HCT116 (cell line): ENCODE data around the gene FGFRL1. TPM values are rescaled to one million over a fixed set of nuclear protein-coding genes. Genes with fewer than 3 reads are reported as not detected.

Experiments used
- ATAC-seq: fragments of 200-7000 bp; cut with Tn5 transposase; 2 replicates; pipeline ENCODE4 v1.9.1; 2020; ENCODE audit warnings: mild to moderate bottlenecking, moderate library complexity
- BruUV-seq: library from RNA; stranded (reverse); fragments of 400-500 nt; replicated peaks from 2 replicates; lab custom pipeline; 2021; lab: Mats Ljungman, UMichigan
- CTCF ChIA-PET: fragments of 300-600 bp; sonication (Branson Sonifier 250); formaldehyde crosslinking; loops from one replicate; lab custom pipeline; 2021; ENCODE audit warnings: antibody characterized with exemption; lab: Charles Lee
- POLR2A ChIA-PET: fragments of 300-600, 350-600 bp; sonication (Branson Sonifier 250); formaldehyde crosslinking; loops from one replicate; lab custom pipeline; 2021; ENCODE audit warnings: antibody characterized with exemption; lab: Charles Lee
- RAD21 ChIA-PET, 2 experiments: fragments of 300-600 bp; sonication (Branson Sonifier 250); formaldehyde crosslinking; loops; one replicate each; lab custom pipeline; 2023; ENCODE audit warnings: low total read pairs in 2 of 2; ENCODE audit not compliant: uncharacterized antibody in 2 of 2, unreplicated experiment in 2 of 2, low non-redundant PET in 1 of 2; lab: Charles Lee
- DNase-seq: peaks from one replicate; pipeline ENCODE4 v3.0.0-alpha.2; 2010; ENCODE audit warnings: low read depth, low spot score
- H2AFZ ChIP-seq: fragments of 200-600 bp; shearing (Covaris generic), sonication (generic); 2 replicates; pipeline ENCODE4 v1.6.1; 2017; ENCODE audit warnings: low read depth, mixed run types, mixed read lengths, antibody characterized with exemption, low read length; ENCODE audit not compliant: poor library complexity, severe bottlenecking
- H3K27ac ChIP-seq: 2 replicates; pipeline ENCODE4 v1.5.1; 2012; ENCODE audit warnings: low read depth, low read length
- H3K27me3 ChIP-seq: fragments of 200-600 bp; sonication (generic); 2 replicates; pipeline ENCODE4 v1.6.1; 2016; ENCODE audit warnings: mixed run types, low read length, mixed read lengths; ENCODE audit not compliant: insufficient read depth
- H3K36me3 ChIP-seq, 2 experiments: fragments of 200-500 bp in 1 of 2; fragments of 200-600 bp in 1 of 2; sonication (Bioruptor generic) in 1 of 2; sonication (generic) in 1 of 2; 2 replicates each; pipeline versions ENCODE4 v1.5.1 to v1.6.1; 2014 to 2016; ENCODE audit warnings: low read length in 2 of 2, inconsistent platforms in 1 of 2, mixed read lengths in 1 of 2, mixed run types in 1 of 2; ENCODE audit not compliant: insufficient read depth in 2 of 2, control insufficient read depth in 1 of 2
- H3K4me1 ChIP-seq, 2 experiments: fragments of 200-600 bp in 1 of 2; sonication (generic) in 1 of 2; 2 replicates each; pipeline versions ENCODE4 v1.5.1 to v1.6.1; 2012 to 2017; ENCODE audit warnings: low read length in 2 of 2, inconsistent platforms in 1 of 2, mild to moderate bottlenecking in 1 of 2, mixed read lengths in 1 of 2, mixed run types in 1 of 2, moderate library complexity in 1 of 2; ENCODE audit not compliant: insufficient read depth in 2 of 2, control insufficient read depth in 1 of 2
- H3K4me2 ChIP-seq: fragments of 200-600 bp; sonication (generic); 2 replicates; pipeline ENCODE4 v1.6.1; 2017; ENCODE audit warnings: mixed run types, low read length, mixed read lengths
- H3K4me3 ChIP-seq, 2 experiments: fragments of 200-600 bp in 1 of 2; sonication (generic) in 1 of 2; replicated peaks in 1 of 2; 2 replicates each; pipeline ENCODE4 v1.5.1; 2011 to 2016; ENCODE audit warnings: low read length in 2 of 2, control low read depth in 1 of 2, low read depth in 1 of 2, mild to moderate bottlenecking in 1 of 2, mixed read lengths in 1 of 2, mixed run types in 1 of 2
- H3K79me2 ChIP-seq: fragments of 200-600 bp; sonication (generic); 2 replicates; pipeline ENCODE4 v1.6.1; 2017; ENCODE audit warnings: mild to moderate bottlenecking, mixed run types, low read length, moderate library complexity, mixed read lengths; ENCODE audit not compliant: insufficient read depth
- H3K9ac ChIP-seq: fragments of 200-600 bp; sonication (generic); 2 replicates; pipeline ENCODE4 v1.6.1; 2016; ENCODE audit warnings: low read length, mixed read lengths
- H3K9me2 ChIP-seq: fragments of 200-600 bp; sonication (generic), shearing (Covaris generic); 2 replicates; pipeline ENCODE4 v1.6.1; 2017; ENCODE audit warnings: mixed run types, mild to moderate bottlenecking, moderate library complexity; ENCODE audit not compliant: insufficient read depth
- H3K9me3 ChIP-seq, 2 experiments: fragments of 200-500 bp in 1 of 2; fragments of 200-600 bp in 1 of 2; sonication (Bioruptor generic) in 1 of 2; sonication (generic) in 1 of 2; 2 replicates each; pipeline ENCODE4 v1.6.1; 2014 to 2017; ENCODE audit warnings: low read length in 2 of 2, mixed read lengths in 2 of 2, inconsistent platforms in 1 of 2, low read depth in 1 of 2, mild to moderate bottlenecking in 1 of 2, mixed run types in 1 of 2, moderate library complexity in 1 of 2; ENCODE audit not compliant: control insufficient read depth in 1 of 2, insufficient read depth in 1 of 2
- H4K20me1 ChIP-seq: fragments of 200-600 bp; sonication (generic), shearing (Covaris generic); 2 replicates; pipeline ENCODE4 v1.6.1; 2017; ENCODE audit warnings: mixed run types, mild to moderate bottlenecking, moderate library complexity; ENCODE audit not compliant: insufficient read depth
- ATF3 ChIP-seq: IDR thresholded peaks from 2 replicates; pipeline ENCODE4 v1.6.1; 2012
- CBX3 ChIP-seq: IDR thresholded peaks from 2 replicates; pipeline ENCODE4 v1.6.1; 2012; ENCODE audit warnings: low read depth
- CEBPB ChIP-seq: IDR thresholded peaks from 2 replicates; pipeline ENCODE4 v1.6.1; 2012; ENCODE audit warnings: low read depth
- EGR1 ChIP-seq: IDR thresholded peaks from 2 replicates; pipeline ENCODE4 v1.6.1; 2012; ENCODE audit warnings: low read depth
- EZH2 ChIP-seq: fragments of 200-600 bp; sonication (generic); IDR thresholded peaks from 2 replicates; pipeline ENCODE4 v1.6.1; 2017; ENCODE audit warnings: antibody characterized with exemption, mixed run types
- MAX ChIP-seq: IDR thresholded peaks from 2 replicates; pipeline ENCODE4 v1.6.1; 2012
- POLR2AphosphoS5 ChIP-seq: IDR thresholded peaks from 2 replicates; pipeline ENCODE4 v1.6.1; 2011; ENCODE audit warnings: mild to moderate bottlenecking, low read depth, low read length, moderate library complexity
- RAD21 ChIP-seq: IDR thresholded peaks from 2 replicates; pipeline ENCODE4 v1.6.1; 2012; ENCODE audit warnings: low read depth, mild to moderate bottlenecking
- SIN3A ChIP-seq: IDR thresholded peaks from 2 replicates; pipeline ENCODE4 v1.6.1; 2012; ENCODE audit warnings: low read depth
- SP1 ChIP-seq: IDR thresholded peaks from 2 replicates; pipeline ENCODE4 v1.6.1; 2012; ENCODE audit warnings: low read depth
- SRF ChIP-seq: IDR thresholded peaks from 2 replicates; pipeline ENCODE4 v1.6.1; 2012; ENCODE audit warnings: low read depth
- TCF7L2 ChIP-seq: IDR thresholded peaks from 2 replicates; pipeline ENCODE4 v1.7.0; 2011; ENCODE audit warnings: borderline replicate concordance, inconsistent platforms; ENCODE audit not compliant: insufficient read depth, insufficient read length; ENCODE audit errors: extremely low read depth
- ZFX ChIP-seq: fragments of 450-650 bp; IDR thresholded peaks from 2 replicates; pipeline ENCODE4 v1.6.1; 2017
- ZNF274 ChIP-seq: fragments of 200-500 bp; sonication (Bioruptor generic); IDR thresholded peaks from 2 replicates; pipeline ENCODE4 v1.6.1; 2014; ENCODE audit warnings: mild to moderate bottlenecking, low read depth, low read length, inconsistent platforms
- intact Hi-C: fragments of 100-400 bp; cut with micrococcal nuclease; formaldehyde crosslinking; loops from 2 replicates; pipeline ENCODE4 v1.10.0; 2022
- total RNA-seq: library from RNA; stranded (reverse); gene quantifications from one replicate; pipeline ENCODE4 v1.2.1, GENCODE V29; 2021; ENCODE audit not compliant: unreplicated experiment
- TF ChIP-seq, protein P1 (sequence below): IDR thresholded peaks from 2 replicates; pipeline ENCODE4 v1.6.1; 2012; ENCODE audit warnings: low read depth
- TF ChIP-seq, protein P2 (sequence below): IDR thresholded peaks from 2 replicates; pipeline ENCODE4 v1.6.1; 2011; ENCODE audit warnings: mild to moderate bottlenecking, low read length, moderate library complexity; ENCODE audit not compliant: insufficient replicate concordance; ENCODE audit errors: extremely low read depth
- TF ChIP-seq, protein P3 (sequence below), 3 experiments: fragments of 200-600 bp in 1 of 3; sonication (generic) in 1 of 3; IDR thresholded peaks in 2 of 3; conservative IDR thresholded peaks in 1 of 3; 2 replicates each; pipeline ENCODE4 v1.5.1; 2012 to 2017; ENCODE audit warnings: low read depth in 2 of 3, low read length in 2 of 3, antibody characterized with exemption in 1 of 3, borderline replicate concordance in 1 of 3, control low read depth in 1 of 3, mild to moderate bottlenecking in 1 of 3, mixed read lengths in 1 of 3, mixed run types in 1 of 3, moderate library complexity in 1 of 3; ENCODE audit not compliant: insufficient read depth in 1 of 3

Gene FGFRL1
- total RNA-seq, 1 experiment from 2014 or later: 91.1 TPM

- no TSS peak for BruUV-seq
- H3K9me2 ChIP-seq: no peaks in the 10 kb centered on the region
- no peak overlapping the region for H2AFZ ChIP-seq
- TF ChIP-seq, protein P1, sequence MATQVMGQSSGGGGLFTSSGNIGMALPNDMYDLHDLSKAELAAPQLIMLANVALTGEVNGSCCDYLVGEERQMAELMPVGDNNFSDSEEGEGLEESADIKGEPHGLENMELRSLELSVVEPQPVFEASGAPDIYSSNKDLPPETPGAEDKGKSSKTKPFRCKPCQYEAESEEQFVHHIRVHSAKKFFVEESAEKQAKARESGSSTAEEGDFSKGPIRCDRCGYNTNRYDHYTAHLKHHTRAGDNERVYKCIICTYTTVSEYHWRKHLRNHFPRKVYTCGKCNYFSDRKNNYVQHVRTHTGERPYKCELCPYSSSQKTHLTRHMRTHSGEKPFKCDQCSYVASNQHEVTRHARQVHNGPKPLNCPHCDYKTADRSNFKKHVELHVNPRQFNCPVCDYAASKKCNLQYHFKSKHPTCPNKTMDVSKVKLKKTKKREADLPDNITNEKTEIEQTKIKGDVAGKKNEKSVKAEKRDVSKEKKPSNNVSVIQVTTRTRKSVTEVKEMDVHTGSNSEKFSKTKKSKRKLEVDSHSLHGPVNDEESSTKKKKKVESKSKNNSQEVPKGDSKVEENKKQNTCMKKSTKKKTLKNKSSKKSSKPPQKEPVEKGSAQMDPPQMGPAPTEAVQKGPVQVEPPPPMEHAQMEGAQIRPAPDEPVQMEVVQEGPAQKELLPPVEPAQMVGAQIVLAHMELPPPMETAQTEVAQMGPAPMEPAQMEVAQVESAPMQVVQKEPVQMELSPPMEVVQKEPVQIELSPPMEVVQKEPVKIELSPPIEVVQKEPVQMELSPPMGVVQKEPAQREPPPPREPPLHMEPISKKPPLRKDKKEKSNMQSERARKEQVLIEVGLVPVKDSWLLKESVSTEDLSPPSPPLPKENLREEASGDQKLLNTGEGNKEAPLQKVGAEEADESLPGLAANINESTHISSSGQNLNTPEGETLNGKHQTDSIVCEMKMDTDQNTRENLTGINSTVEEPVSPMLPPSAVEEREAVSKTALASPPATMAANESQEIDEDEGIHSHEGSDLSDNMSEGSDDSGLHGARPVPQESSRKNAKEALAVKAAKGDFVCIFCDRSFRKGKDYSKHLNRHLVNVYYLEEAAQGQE: no peak
- TF ChIP-seq SIN3A (no peak), EGR1 (no peak), ATF3 (no peak), ZFX (no peak), EZH2 (no peak), RAD21 (no peak), TCF7L2 (no peak), POLR2AphosphoS5 (no peak), CEBPB (no peak), ZNF274 (no peak), SP1 (no peak), SRF (no peak), MAX (no peak), CBX3 (no peak)
- TF ChIP-seq, protein P2, sequence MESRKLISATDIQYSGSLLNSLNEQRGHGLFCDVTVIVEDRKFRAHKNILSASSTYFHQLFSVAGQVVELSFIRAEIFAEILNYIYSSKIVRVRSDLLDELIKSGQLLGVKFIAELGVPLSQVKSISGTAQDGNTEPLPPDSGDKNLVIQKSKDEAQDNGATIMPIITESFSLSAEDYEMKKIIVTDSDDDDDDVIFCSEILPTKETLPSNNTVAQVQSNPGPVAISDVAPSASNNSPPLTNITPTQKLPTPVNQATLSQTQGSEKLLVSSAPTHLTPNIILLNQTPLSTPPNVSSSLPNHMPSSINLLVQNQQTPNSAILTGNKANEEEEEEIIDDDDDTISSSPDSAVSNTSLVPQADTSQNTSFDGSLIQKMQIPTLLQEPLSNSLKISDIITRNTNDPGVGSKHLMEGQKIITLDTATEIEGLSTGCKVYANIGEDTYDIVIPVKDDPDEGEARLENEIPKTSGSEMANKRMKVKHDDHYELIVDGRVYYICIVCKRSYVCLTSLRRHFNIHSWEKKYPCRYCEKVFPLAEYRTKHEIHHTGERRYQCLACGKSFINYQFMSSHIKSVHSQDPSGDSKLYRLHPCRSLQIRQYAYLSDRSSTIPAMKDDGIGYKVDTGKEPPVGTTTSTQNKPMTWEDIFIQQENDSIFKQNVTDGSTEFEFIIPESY: no peak
- TF ChIP-seq, protein P3, sequence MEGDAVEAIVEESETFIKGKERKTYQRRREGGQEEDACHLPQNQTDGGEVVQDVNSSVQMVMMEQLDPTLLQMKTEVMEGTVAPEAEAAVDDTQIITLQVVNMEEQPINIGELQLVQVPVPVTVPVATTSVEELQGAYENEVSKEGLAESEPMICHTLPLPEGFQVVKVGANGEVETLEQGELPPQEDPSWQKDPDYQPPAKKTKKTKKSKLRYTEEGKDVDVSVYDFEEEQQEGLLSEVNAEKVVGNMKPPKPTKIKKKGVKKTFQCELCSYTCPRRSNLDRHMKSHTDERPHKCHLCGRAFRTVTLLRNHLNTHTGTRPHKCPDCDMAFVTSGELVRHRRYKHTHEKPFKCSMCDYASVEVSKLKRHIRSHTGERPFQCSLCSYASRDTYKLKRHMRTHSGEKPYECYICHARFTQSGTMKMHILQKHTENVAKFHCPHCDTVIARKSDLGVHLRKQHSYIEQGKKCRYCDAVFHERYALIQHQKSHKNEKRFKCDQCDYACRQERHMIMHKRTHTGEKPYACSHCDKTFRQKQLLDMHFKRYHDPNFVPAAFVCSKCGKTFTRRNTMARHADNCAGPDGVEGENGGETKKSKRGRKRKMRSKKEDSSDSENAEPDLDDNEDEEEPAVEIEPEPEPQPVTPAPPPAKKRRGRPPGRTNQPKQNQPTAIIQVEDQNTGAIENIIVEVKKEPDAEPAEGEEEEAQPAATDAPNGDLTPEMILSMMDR (IDR thresholded peaks at IDR 0.05 in 2 of 3, conservative IDR thresholded peaks at IDR 0.05 in 1 of 3; ENCODE audit: borderline replicate concordance in 1 of 3, insufficient read depth in 1 of 3, low read depth in 2 of 3, low read length in 2 of 3): no peak
- CTCF ChIA-PET: no interaction called here
- no peak overlapping the region for H3K27ac ChIP-seq
- no peaks in the 10 kb centered on the region for H3K79me2 ChIP-seq
- POLR2A ChIA-PET: no interaction called here
- H3K9ac ChIP-seq: no peak overlapping the region
- intact Hi-C loops: no loop called here
- H3K9me3 ChIP-seq: no peaks in the 10 kb centered on the region
- no peak overlapping the region for H3K4me3 ChIP-seq
- no peaks in the 10 kb centered on the region for H4K20me1 ChIP-seq
- H3K4me2 ChIP-seq: no peak overlapping the region
- H3K27me3 ChIP-seq: no peaks in the 10 kb centered on the region
- ATAC-seq (no peak), DNase-seq (no peak)
- RAD21 ChIA-PET: no interaction called here
- H3K36me3 ChIP-seq: no peaks in the 10 kb centered on the region
- peaks cover 17 to 41% of the 10 kb centered on the region in 2 experiments for H3K4me1 ChIP-seq
Measured at GRCh38 chr4:990746-991367, 20.6 kb upstream of the FGFRL1 start.
